Astrocyte (in vitro differentiated cells and primary cell): ENCODE measurements around the gene MTURN. TPM values are rescaled to one million over a fixed set of nuclear protein-coding genes. Genes with fewer than 3 reads are reported as not detected.

Experiments
- DNase-seq: peaks from one replicate; pipeline ENCODE4 v3.0.0-alpha.2; 2010; ENCODE audit warnings: low read depth
- FAIRE-seq: peaks from 2 replicates; lab custom pipeline; 2011; peaks lifted over from hg19 to GRCh38; lab: Jason Lieb, UNC
- H2AFZ ChIP-seq: 2 replicates; pipeline ENCODE4 v1.6.0; 2012; ENCODE audit warnings: low read depth, low read length, inconsistent platforms
- H3K27ac ChIP-seq: 2 replicates; pipeline ENCODE4 v1.5.1; 2011; ENCODE audit warnings: low read depth, low read length, inconsistent platforms
- H3K27me3 ChIP-seq: 2 replicates; pipeline ENCODE4 v1.6.0; 2011; ENCODE audit warnings: low read length, inconsistent platforms; ENCODE audit not compliant: insufficient read depth
- H3K36me3 ChIP-seq: 2 replicates; pipeline ENCODE4 v1.5.1; 2011; ENCODE audit warnings: low read length, inconsistent platforms; ENCODE audit not compliant: insufficient read depth
- H3K4me1 ChIP-seq: 2 replicates; pipeline ENCODE4 v1.5.1; 2011; ENCODE audit warnings: low read length, inconsistent platforms; ENCODE audit not compliant: insufficient read depth
- H3K4me2 ChIP-seq: 2 replicates; pipeline ENCODE4 v1.6.0; 2012; ENCODE audit warnings: low read length, inconsistent platforms
- H3K4me3 ChIP-seq: 2 replicates; pipeline ENCODE4 v1.5.1; 2011; ENCODE audit warnings: low read depth, mild to moderate bottlenecking, low read length, inconsistent platforms; ENCODE audit not compliant: insufficient read depth
- H3K79me2 ChIP-seq: 2 replicates; pipeline ENCODE4 v1.6.0; 2012; ENCODE audit warnings: mild to moderate bottlenecking, low read length, inconsistent platforms; ENCODE audit not compliant: insufficient read depth
- H3K9ac ChIP-seq: 2 replicates; pipeline ENCODE4 v1.6.0; 2012; ENCODE audit warnings: mild to moderate bottlenecking, low read length, inconsistent platforms
- H3K9me3 ChIP-seq: 2 replicates; pipeline ENCODE4 v1.5.1; 2012; ENCODE audit warnings: low read depth, mild to moderate bottlenecking, low read length, inconsistent platforms; ENCODE audit not compliant: insufficient read depth
- H4K20me1 ChIP-seq: 2 replicates; pipeline ENCODE4 v1.6.0; 2012; ENCODE audit warnings: low read length, inconsistent platforms; ENCODE audit not compliant: insufficient read depth
- H3K27ac Mint-ChIP-seq: one replicate; pipeline ENCODE4 v1.8.0; 2021; ENCODE audit warnings: mild to moderate bottlenecking, mixed read lengths; ENCODE audit not compliant: unreplicated experiment
- H3K27me3 Mint-ChIP-seq: one replicate; pipeline ENCODE4 v1.8.0; 2021; ENCODE audit warnings: low read depth, mixed read lengths; ENCODE audit not compliant: unreplicated experiment
- H3K36me3 Mint-ChIP-seq: one replicate; pipeline ENCODE4 v1.8.0; 2021; ENCODE audit warnings: low read depth, mixed read lengths; ENCODE audit not compliant: unreplicated experiment
- H3K4me1 Mint-ChIP-seq: one replicate; pipeline ENCODE4 v1.8.0; 2021; ENCODE audit warnings: low read depth, mixed read lengths; ENCODE audit not compliant: unreplicated experiment
- H3K4me3 Mint-ChIP-seq: one replicate; pipeline ENCODE4 v1.8.0; 2021; ENCODE audit warnings: mild to moderate bottlenecking, moderate library complexity, mixed read lengths; ENCODE audit not compliant: unreplicated experiment
- H3K9me3 Mint-ChIP-seq: one replicate; pipeline ENCODE4 v1.8.0; 2021; ENCODE audit warnings: mild to moderate bottlenecking, mixed read lengths; ENCODE audit not compliant: unreplicated experiment
- CTCF ChIP-seq: IDR thresholded peaks from 2 replicates; pipeline ENCODE4 v1.5.1; 2011; ENCODE audit warnings: low read depth, mild to moderate bottlenecking, inconsistent platforms, low read length, moderate library complexity; ENCODE audit not compliant: insufficient read depth
- EZH2 ChIP-seq: IDR thresholded peaks from 2 replicates; pipeline ENCODE4 v1.6.1; 2012; ENCODE audit warnings: mild to moderate bottlenecking, low read length, inconsistent platforms; ENCODE audit not compliant: insufficient read depth
- total RNA-seq: library from RNA; stranded (reverse); gene quantifications from 2 replicates; pipeline ENCODE4 v1.2.1, GENCODE V29; 2021

MTURN gene
- total RNA-seq, 1 donor from 2014 or later, result 9.3 TPM

GRCh38 chr7:30202671-30203070 is 67.9 kb downstream of the MTURN start:
- Histone ChIP-seq H3K4me2 (no peak overlapping the region), H3K4me3 (no peak overlapping the region), H2AFZ (no peak overlapping the region), H3K36me3 (no peaks in the 10 kb centered on the region), H3K79me2 (no peaks in the 10 kb centered on the region), H3K27me3 (peaks cover 2% of the 10 kb centered on the region), H3K4me1 (peaks cover 9% of the 10 kb centered on the region), H3K27ac (no peak overlapping the region), H3K9ac (no peak overlapping the region), H3K9me3 (peaks cover 5% of the 10 kb centered on the region), H4K20me1 (no peaks in the 10 kb centered on the region)
- DNase-seq (no peak), FAIRE-seq (no peak)
- no peaks in the 10 kb centered on the region for H3K36me3 Mint-ChIP-seq
- no peaks in the 10 kb centered on the region for H3K27me3 Mint-ChIP-seq
- no peak overlapping the region for H3K27ac Mint-ChIP-seq
- peaks cover 9% of the 10 kb centered on the region for H3K9me3 Mint-ChIP-seq
- H3K4me1 Mint-ChIP-seq, result peaks cover 15% of the 10 kb centered on the region
- no peak overlapping the region for H3K4me3 Mint-ChIP-seq
- TF ChIP-seq CTCF (no peak), EZH2 (no peak)

- H3K4me1 ChIP-seq, result peaks cover 9% of the 10 kb centered on the region
- H3K9me3 ChIP-seq, result no peaks in the 10 kb centered on the region
- H3K79me2 ChIP-seq, result no peaks in the 10 kb centered on the region
- no peaks in the 10 kb centered on the region for H3K36me3 ChIP-seq
- Mint-ChIP-seq H3K27ac (peak overlapping the region; percentile 18), H3K36me3 (no peaks in the 10 kb centered on the region), H3K4me1 (peaks cover 15% of the 10 kb centered on the region), H3K27me3 (peaks cover 5% of the 10 kb centered on the region), H3K4me3 (no peak overlapping the region), H3K9me3 (no peaks in the 10 kb centered on the region)
- FAIRE-seq (peak; percentile 13), DNase-seq (peak; percentile 76)
- H2AFZ ChIP-seq, result peak overlapping the region; percentile 22
- peaks cover 2% of the 10 kb centered on the region for H3K27me3 ChIP-seq
- peak overlapping the region; percentile 35 for H3K4me3 ChIP-seq
- TF ChIP-seq EZH2 (no peak), CTCF (no peak)
- no peaks in the 10 kb centered on the region for H4K20me1 ChIP-seq
- peak overlapping the region; percentile 61 for H3K4me2 ChIP-seq
- H3K9ac ChIP-seq, result no peak overlapping the region
- peak overlapping the region; percentile 46 for H3K27ac ChIP-seq
Measured at GRCh38 chr7:30206491-30206890, 71.7 kb downstream of the MTURN start.

- H3K4me1 Mint-ChIP-seq, result peaks cover 15% of the 10 kb centered on the region
- peaks cover 5% of the 10 kb centered on the region for H3K27me3 Mint-ChIP-seq
- H3K4me3 ChIP-seq, result no peak overlapping the region
- FAIRE-seq (no peak), DNase-seq (peak; percentile 2)
- no peaks in the 10 kb centered on the region for H3K9me3 Mint-ChIP-seq
- peaks cover 2% of the 10 kb centered on the region for H3K27me3 ChIP-seq
- no peak for TF ChIP-seq EZH2
- no peak for TF ChIP-seq CTCF
- H3K9ac ChIP-seq, result no peak overlapping the region
- no peaks in the 10 kb centered on the region for H3K9me3 ChIP-seq
- no peaks in the 10 kb centered on the region for H4K20me1 ChIP-seq
- no peaks in the 10 kb centered on the region for H3K36me3 ChIP-seq
- H3K27ac Mint-ChIP-seq, result peak overlapping the region; percentile 76
- H3K4me2 ChIP-seq, result peak overlapping the region; percentile 61
- peak overlapping the region; percentile 46 for H3K27ac ChIP-seq
- H3K4me3 Mint-ChIP-seq, result no peak overlapping the region
- peaks cover 9% of the 10 kb centered on the region for H3K4me1 ChIP-seq
- H2AFZ ChIP-seq, result peak overlapping the region; percentile 50
- H3K36me3 Mint-ChIP-seq, result no peaks in the 10 kb centered on the region
- no peaks in the 10 kb centered on the region for H3K79me2 ChIP-seq
Measured at GRCh38 chr7:30206942-30207341, 72.2 kb downstream of the MTURN start.
